ENCODE data around the gene KLHL8.

GRCh38 chr4:87255755-87256154 is 35.3 kb upstream of the KLHL8 start:
- TF ChIP-seq, protein P1, sequence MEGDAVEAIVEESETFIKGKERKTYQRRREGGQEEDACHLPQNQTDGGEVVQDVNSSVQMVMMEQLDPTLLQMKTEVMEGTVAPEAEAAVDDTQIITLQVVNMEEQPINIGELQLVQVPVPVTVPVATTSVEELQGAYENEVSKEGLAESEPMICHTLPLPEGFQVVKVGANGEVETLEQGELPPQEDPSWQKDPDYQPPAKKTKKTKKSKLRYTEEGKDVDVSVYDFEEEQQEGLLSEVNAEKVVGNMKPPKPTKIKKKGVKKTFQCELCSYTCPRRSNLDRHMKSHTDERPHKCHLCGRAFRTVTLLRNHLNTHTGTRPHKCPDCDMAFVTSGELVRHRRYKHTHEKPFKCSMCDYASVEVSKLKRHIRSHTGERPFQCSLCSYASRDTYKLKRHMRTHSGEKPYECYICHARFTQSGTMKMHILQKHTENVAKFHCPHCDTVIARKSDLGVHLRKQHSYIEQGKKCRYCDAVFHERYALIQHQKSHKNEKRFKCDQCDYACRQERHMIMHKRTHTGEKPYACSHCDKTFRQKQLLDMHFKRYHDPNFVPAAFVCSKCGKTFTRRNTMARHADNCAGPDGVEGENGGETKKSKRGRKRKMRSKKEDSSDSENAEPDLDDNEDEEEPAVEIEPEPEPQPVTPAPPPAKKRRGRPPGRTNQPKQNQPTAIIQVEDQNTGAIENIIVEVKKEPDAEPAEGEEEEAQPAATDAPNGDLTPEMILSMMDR (IDR thresholded peaks at IDR 0.05) = no peak
- TF ChIP-seq POLR2AphosphoS5 (IDR thresholded peaks at IDR 0.05) (no peak), POLR2A (IDR thresholded peaks at IDR 0.05) (no peak)

Data from prostate gland (tissue), 2 donors.